ENCODE results near the gene NAA20. TPM values are rescaled to one million over a fixed set of nuclear protein-coding genes. Genes with fewer than 3 reads are reported as not detected.

NAA20 gene
- total RNA-seq, 1 donor, result 32.6 TPM

DNA sequence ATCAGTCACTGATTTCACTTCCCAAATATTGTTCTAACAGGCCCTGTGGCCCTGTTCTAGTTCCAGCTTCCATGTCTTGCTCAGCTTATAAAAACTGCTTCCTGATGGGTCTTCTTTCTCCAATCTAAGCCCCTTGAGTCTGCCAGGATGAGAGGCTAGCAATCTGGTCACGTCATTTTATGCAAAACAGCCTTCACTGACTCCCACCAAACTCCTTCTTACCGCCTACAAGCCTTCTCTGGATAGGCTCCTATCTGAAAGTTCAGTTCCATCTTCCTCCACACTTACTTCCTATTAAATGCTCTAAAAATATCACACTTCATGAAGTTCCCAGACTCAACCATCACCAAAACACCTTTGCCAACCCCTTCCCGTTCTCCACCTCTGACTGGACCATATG is 19.6 kb downstream of the NAA20 start:
- no peaks in the 10 kb centered on the region for H3K4me1 ChIP-seq (ENCODE audit: insufficient read depth, low read length)
- H3K36me3 ChIP-seq (ENCODE audit: insufficient read depth, low read length), result peaks cover 88% of the 10 kb centered on the region
- H3K79me2 ChIP-seq (ENCODE audit: insufficient read depth, low read length), result peaks cover 3% of the 10 kb centered on the region
- no peaks in the 10 kb centered on the region for H3K27me3 ChIP-seq (ENCODE audit: insufficient read depth, low read length)
- TF ChIP-seq, protein P1, sequence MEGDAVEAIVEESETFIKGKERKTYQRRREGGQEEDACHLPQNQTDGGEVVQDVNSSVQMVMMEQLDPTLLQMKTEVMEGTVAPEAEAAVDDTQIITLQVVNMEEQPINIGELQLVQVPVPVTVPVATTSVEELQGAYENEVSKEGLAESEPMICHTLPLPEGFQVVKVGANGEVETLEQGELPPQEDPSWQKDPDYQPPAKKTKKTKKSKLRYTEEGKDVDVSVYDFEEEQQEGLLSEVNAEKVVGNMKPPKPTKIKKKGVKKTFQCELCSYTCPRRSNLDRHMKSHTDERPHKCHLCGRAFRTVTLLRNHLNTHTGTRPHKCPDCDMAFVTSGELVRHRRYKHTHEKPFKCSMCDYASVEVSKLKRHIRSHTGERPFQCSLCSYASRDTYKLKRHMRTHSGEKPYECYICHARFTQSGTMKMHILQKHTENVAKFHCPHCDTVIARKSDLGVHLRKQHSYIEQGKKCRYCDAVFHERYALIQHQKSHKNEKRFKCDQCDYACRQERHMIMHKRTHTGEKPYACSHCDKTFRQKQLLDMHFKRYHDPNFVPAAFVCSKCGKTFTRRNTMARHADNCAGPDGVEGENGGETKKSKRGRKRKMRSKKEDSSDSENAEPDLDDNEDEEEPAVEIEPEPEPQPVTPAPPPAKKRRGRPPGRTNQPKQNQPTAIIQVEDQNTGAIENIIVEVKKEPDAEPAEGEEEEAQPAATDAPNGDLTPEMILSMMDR (IDR thresholded peaks at IDR 0.05; ENCODE audit: extremely low read depth, low read depth, low read length), result no peak
- no peak overlapping the region for H3K4me2 ChIP-seq (ENCODE audit: insufficient read depth, low read length)
- no peak overlapping the region for H3K4me3 ChIP-seq (ENCODE audit: insufficient read depth, low read length)
- no peak overlapping the region for H3K27ac ChIP-seq (ENCODE audit: low read depth, low read length)
- DNase-seq (ENCODE audit: insufficient read length, low spot score, missing footprints), result no peak
- H3K9me3 ChIP-seq (ENCODE audit: low read depth, low read length), result no peaks in the 10 kb centered on the region
- H2AFZ ChIP-seq (ENCODE audit: low read length), result no peak overlapping the region
- no peaks in the 10 kb centered on the region for H4K20me1 ChIP-seq (ENCODE audit: insufficient read depth, low read length)

- Histone ChIP-seq H3K36me3 (ENCODE audit: insufficient read depth, low read length) (peaks cover 86% of the 10 kb centered on the region), H3K27me3 (ENCODE audit: insufficient read depth, low read length) (no peaks in the 10 kb centered on the region), H3K9me3 (ENCODE audit: low read depth, low read length) (no peaks in the 10 kb centered on the region), H3K4me2 (ENCODE audit: insufficient read depth, low read length) (no peak overlapping the region), H3K79me2 (ENCODE audit: insufficient read depth, low read length) (no peaks in the 10 kb centered on the region), H2AFZ (ENCODE audit: low read length) (no peak overlapping the region), H3K4me1 (ENCODE audit: insufficient read depth, low read length) (no peaks in the 10 kb centered on the region), H4K20me1 (ENCODE audit: insufficient read depth, low read length) (no peaks in the 10 kb centered on the region), H3K27ac (ENCODE audit: low read depth, low read length) (no peak overlapping the region), H3K4me3 (ENCODE audit: insufficient read depth, low read length) (no peak overlapping the region)
- TF ChIP-seq, protein P1 (IDR thresholded peaks at IDR 0.05; ENCODE audit: extremely low read depth, low read depth, low read length), result no peak
- DNase-seq (ENCODE audit: insufficient read length, low spot score, missing footprints), result no peak
Measured at GRCh38 chr20:20037960-20038359, 20.8 kb downstream of the NAA20 start.

DNA sequence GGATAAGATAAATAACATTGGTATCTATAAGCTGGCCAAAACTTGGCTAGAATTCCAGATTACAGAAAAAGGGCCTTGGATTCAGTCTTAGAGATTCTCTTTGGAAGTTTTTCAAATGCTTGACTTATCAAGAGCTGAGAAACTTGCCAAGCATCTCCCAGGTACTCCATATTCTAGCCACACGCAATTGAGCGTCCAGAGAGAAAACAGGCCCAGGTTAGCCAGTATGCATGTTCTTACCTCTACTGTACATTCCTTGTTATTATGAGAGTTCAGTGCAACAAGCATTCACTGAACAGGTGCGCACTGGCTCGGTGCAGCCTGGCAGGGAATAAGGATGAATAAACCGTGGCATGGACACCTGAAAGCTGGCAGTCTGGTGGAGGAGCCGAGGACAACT is 21.4 kb downstream of the NAA20 start:
- no peaks in the 10 kb centered on the region for H3K27me3 ChIP-seq (ENCODE audit: insufficient read depth, low read length)
- TF ChIP-seq, protein P1 (IDR thresholded peaks at IDR 0.05; ENCODE audit: extremely low read depth, low read depth, low read length), result no peak
- no peak overlapping the region for H3K27ac ChIP-seq (ENCODE audit: low read depth, low read length)
- H3K79me2 ChIP-seq (ENCODE audit: insufficient read depth, low read length), result no peaks in the 10 kb centered on the region
- H2AFZ ChIP-seq (ENCODE audit: low read length), result no peak overlapping the region
- H3K4me3 ChIP-seq (ENCODE audit: insufficient read depth, low read length), result no peak overlapping the region
- H3K4me2 ChIP-seq (ENCODE audit: insufficient read depth, low read length), result no peak overlapping the region
- H4K20me1 ChIP-seq (ENCODE audit: insufficient read depth, low read length), result no peaks in the 10 kb centered on the region
- DNase-seq (ENCODE audit: insufficient read length, low spot score, missing footprints), result no peak
- no peaks in the 10 kb centered on the region for H3K4me1 ChIP-seq (ENCODE audit: insufficient read depth, low read length)
- H3K36me3 ChIP-seq (ENCODE audit: insufficient read depth, low read length), result peaks cover 88% of the 10 kb centered on the region
- H3K9me3 ChIP-seq (ENCODE audit: low read depth, low read length), result no peaks in the 10 kb centered on the region

DNA sequence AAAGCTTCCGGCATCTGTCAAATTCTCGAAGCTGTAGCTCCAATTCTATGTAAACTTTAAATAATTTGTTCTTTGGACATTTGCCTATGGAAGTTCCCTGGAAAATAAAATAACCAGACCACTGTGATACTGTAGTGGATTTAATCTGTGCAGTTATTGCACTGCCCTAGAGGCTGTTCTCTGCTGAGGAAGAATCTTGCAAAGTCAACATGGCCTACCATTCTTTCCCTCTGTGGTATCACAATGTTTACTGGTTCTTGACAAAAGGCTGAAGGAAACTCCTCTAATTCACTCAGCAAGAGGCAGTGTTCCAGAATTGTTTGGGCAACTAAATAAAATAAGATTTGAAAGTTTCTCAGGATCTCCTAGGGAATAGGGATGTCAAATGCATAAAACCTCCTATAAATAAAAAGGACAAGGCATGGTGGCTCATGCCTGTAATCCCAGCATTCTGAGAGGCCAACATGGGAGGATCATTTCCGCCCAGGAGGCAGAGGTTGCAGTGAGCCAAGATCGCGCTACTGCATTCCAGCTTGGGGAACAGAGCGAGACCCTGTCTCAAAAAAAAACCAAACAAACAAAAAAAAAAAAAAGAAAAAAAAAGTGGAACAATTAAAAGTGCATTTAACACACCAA is 22.7 kb downstream of the NAA20 start:
- Histone ChIP-seq H2AFZ (ENCODE audit: low read length) (no peak overlapping the region), H3K4me3 (ENCODE audit: insufficient read depth, low read length) (no peak overlapping the region), H3K4me2 (ENCODE audit: insufficient read depth, low read length) (no peak overlapping the region), H3K4me1 (ENCODE audit: insufficient read depth, low read length) (no peaks in the 10 kb centered on the region), H4K20me1 (ENCODE audit: insufficient read depth, low read length) (no peaks in the 10 kb centered on the region), H3K36me3 (ENCODE audit: insufficient read depth, low read length) (peaks cover 93% of the 10 kb centered on the region), H3K79me2 (ENCODE audit: insufficient read depth, low read length) (no peaks in the 10 kb centered on the region), H3K27ac (ENCODE audit: low read depth, low read length) (no peak overlapping the region), H3K9me3 (ENCODE audit: low read depth, low read length) (no peaks in the 10 kb centered on the region), H3K27me3 (ENCODE audit: insufficient read depth, low read length) (no peaks in the 10 kb centered on the region)
- no peak for DNase-seq (ENCODE audit: insufficient read length, low spot score, missing footprints)
- TF ChIP-seq, protein P1 (IDR thresholded peaks at IDR 0.05; ENCODE audit: extremely low read depth, low read depth, low read length), result no peak

Data from osteoblast (primary cell).